HG03521 (cell line): ENCODE results near the gene LEMD2.
"Not testable (repeated sequence)": the region's sequence is repeated elsewhere in the genome, so short reads cannot be mapped to it uniquely, and the experiment has no call there.

Experiments
- ATAC-seq: cut with Tn5 transposase; IDR thresholded peaks from one replicate; pipeline ENCODE4 v1.9.1; 2021; ENCODE audit warnings: mild to moderate bottlenecking, moderate library complexity; ENCODE audit not compliant: unreplicated experiment

The LEMD2 gene

DNA sequence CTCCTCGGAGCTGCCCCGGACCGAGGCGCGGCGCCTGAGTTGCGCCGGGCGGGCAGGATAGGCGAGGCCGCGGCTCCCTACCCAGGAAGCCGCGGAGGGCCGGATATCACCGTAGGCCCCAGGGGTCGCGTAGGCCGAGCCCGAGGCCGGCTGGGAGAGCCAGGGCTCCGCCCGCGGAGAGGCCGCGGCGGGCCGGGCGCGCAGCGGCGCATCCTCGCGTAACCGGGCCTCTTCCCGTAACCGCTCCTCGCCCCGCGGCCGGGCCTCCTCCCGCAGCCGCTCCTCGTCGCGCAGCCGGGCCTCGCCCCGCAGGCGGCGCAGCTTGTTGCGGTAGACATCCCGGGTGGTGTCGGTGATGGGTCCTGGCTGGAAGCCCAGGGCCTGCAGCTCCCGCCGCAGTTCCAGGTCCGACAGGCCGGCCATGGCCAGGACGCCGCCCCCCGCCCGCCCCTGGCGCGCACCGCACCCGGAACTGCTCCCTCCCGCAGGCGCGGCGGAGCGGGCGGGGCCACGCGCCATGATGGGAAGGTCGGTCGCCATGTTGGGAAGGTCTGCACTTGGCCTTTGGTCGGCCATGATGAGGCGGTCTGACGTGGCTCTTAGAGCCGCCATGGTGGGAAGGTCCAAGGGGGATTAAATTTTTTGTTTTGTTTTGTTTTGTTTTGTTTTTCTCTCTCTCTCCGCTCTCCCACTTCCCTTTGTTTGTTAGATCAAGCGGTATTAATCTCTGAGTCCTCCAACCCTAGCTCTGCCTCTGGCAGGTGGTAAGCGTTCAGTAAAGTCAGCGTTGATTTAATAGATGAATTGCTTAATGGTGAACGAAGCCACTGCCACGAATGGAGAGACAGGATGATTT, at the start of gene LEMD2:
Gene LEMD2, minus strand, starts transcription at position 437 of the 856 bp plus-strand sequence. Its CDS starts 14 bp downstream, at position 423.
- ATAC-seq, result peak; percentile 86

GRCh38 chr6:33837971-33838665, 49.2 kb upstream of the LEMD2 start:
- no peak for ATAC-seq

DNA sequence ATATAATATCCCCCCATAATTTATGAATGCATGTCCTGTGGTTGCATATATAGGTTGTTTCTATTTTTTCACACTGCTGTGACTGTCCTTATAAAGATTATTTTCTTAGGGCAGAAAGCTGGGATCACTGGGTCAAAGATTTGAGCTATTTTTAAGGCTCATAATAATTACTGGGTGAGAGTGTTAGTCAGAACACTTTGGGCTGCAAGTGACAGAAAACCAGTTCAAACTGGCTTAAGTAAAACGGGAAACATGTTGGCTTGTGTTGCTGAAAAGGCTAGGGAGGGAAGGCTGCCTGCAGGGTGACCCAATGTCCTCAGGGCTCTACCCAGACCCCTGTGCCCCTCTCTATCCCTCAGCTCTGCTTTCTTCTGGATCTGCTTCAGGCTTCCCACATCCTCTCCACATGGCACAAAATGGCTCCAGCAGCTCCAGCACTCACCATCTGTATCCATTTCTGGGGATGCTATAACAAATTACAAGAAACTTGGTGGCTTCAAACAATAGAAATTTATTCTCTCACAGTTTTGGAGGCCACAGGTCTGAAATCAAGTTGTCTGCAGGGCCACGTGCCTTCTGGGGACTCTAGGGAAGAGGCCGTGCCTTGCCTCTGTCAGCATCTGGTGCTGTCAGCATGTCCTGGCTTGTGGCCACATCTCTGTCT, 48.0 kb upstream of the LEMD2 start:
- ATAC-seq, result no peak

GRCh38 chr6:33834401-33835392, 45.8 kb upstream of the LEMD2 start:
- no peak for ATAC-seq

GRCh38 chr6:33833599-33833998, 44.7 kb upstream of the LEMD2 start:
- no peak for ATAC-seq

DNA sequence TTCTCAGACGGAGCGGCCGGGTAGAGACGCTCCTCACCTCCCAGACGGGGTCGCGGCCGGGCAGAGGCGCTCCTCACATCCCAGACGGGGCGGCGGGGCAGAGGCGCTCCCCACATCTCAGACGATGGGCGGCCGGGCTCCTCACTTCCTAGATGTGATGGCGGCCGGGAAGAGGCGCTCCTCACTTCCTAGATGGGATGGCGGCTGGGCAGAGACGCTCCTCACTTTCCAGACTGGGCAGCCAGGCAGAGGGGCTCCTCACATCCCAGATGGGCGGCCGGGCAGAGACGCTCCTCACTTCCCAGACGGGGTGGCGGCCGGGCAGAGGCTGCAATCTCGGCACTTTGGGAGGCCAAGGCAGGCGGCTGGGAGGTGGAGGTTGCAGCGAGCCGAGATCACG, 43.9 kb upstream of the LEMD2 start:
- not testable (repeated sequence) for ATAC-seq

GRCh38 chr6:33831725-33832124, 42.8 kb upstream of the LEMD2 start:
- ATAC-seq, result not testable (repeated sequence)

DNA sequence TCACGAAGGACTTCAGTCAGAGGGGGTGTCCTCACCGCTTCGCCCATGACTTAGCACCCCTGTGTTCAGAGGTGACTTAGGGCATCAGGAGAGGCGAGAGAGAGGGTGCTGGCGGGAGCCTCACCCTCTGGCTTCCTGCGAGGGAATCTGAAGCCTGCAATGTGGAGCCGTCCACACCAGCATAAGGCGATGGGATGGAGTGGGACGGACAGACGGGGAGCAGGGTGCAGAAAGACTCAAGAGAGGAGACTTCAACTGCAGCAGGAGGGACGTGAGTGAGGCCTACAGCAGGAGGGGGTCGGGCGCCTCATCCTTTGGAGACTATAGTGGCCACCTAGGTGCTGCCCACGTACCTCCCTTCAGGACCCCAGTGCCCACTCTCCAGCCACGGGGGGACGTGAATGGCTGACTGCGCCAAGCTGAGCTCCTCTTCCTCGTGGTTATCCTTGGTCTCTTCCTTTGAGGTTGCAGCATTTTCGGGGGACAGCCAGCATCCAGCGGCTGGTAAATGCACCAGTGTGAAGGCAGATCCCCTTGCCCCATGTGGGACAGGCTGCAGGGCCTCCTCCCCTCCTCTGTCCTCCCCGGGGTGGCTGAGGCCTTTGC, 41.8 kb upstream of the LEMD2 start:
- ATAC-seq, result no peak

GRCh38 chr6:33828764-33829731, 40.1 kb upstream of the LEMD2 start:
- ATAC-seq, result no peak

GRCh38 chr6:33828452-33828763, 39.5 kb upstream of the LEMD2 start:
- no peak for ATAC-seq

- ATAC-seq, result no peak
Observed at GRCh38 chr6:33827546-33828451, 38.9 kb upstream of the LEMD2 start.

DNA sequence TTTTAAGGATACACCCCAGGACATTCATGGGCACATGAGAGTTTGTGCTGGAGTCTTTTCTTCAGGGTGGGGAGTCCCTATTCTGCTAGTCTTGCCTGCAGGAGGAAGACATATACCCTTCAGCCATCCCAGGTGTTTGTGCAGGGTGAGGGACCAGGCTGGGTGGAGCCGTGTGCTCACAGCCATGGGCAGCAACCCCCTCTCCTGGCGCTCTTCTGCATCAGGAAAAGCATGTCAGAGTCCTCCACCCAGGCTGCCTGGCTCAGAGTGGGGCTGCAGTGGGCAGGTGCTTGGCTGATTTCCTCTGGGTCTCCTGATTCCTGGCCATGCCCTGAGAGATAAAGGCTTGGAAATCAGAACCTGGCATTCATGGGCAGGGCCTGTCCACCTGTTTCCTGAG, 37.6 kb upstream of the LEMD2 start:
- no peak for ATAC-seq

DNA sequence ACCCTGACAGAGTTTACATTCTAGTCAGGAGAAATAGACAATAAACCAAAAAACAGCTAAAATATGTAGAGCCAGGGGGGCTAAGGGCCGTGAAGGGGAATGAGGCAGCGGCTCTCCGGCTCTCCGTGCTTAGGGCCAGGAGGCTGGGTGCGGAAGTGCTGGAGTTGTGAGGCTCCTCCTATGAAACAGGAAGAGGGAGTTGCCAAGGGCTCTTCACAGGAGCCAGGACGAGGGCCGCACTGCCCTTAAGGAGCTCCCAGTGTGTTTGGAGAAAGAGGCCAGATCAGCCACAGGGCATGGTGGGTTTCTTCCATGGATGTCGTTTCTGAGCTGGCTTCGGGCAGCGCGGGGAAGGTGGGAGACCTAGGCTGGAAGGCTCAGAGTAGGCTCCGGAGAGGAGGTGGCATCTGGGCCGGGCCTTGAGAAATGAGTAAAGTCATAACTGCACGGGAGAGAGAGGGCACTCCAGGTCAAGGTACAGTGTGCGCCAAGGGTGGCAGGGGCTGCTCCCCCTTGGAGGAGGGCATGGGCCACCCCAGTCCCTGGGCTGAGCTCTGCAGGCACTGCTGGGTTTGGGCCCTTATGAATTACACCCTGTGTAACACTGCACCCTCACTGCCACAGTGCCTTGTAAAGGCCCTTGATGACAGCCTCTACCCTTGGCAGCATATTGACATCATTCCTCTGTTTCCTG, 35.7 kb upstream of the LEMD2 start:
- no peak for ATAC-seq

DNA sequence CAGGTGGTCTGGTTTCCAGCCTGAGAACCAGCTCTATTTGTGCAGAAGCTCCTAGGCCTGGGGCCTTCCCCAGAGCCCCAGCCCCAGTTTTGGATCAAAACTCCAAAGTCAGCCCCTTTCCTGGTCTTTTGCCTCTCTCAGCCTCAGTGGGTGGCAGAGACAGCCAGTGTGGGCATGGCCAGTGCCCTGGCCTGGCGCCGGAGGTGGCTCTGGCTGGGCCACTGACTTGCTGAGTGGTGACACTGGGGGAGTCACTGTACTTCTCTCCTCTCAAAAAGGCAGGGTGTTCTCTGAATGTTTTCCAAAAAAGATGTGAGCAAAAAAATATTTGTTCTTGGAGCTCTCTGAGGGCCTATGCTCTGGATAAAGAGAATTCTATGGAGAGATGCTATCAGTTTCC, 34.9 kb upstream of the LEMD2 start:
- no peak for ATAC-seq

DNA sequence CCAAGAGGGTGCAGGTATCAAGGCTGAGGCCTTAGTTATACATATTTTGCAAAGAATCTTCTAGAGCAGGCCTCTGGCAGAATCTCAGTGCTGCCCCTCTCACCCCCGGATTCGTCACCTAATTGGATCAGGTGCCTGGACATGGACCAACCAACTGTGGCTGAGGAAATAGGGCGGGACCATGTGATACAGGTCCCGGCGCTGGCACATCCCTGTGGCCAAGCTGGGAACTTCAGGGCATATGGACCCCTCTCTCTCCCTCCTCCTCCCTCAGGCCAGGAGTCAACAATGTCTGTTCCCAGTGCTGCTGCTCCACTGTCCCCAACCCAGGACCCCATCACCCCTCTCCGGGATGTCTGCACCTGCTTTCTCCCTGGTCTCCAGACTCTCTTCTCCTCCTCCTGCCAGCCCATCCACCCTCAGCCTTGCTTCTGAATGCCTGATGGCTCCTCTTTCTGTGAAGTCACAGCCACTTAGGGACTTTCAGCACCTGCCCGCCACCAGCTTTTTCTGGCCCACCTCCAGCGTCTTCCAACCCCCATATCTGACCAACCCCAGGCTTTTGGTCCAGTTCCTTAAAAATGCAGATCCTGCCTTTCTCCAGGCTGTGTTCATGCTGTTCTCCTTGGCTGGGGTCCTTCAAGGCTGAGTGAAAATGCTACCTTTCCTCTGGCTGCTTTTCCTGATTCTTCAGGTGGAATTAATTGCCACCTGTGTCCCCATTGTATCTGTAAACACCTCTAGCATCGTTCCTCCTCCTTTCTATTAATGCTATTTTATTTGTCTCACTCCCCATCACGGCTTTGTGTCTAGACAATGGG, 33.9 kb upstream of the LEMD2 start:
- ATAC-seq, result no peak

DNA sequence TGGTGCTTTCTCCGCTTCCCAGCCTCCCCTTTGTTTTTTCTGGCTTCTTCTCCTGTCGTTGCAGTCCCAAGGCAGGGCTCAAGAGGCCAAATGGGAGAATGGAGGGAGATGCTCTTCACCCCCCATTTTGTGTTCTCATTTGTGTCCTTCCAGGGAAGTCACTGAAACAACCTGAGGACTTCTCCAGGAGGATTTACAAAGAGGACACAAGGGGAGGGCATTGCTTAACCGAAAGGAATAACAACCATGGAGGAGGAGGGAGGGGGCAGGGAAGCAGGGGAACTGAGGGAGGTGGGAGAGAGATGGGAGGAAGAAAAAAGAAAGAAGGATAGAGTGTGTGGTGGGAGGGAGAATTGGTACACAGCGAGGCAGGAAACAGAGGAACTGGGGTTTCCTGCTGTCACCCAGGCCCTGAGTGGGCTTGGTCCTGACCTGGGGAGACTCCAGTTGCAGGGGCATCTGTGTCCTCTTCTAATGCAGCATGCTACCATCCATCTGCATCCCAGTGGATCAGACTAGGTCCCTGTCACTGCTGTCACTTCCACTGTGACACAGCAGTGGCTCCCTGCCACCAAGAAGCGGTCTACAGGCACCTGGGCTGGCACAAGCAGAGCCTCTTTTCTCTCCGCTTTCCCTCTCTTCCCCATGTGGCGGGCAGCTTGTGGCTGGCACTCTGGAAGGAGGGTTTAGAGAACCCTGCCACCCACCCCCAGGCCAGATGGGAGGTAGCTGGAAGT, 32.0 kb upstream of the LEMD2 start:
- ATAC-seq, result no peak
